Effector memory CD8-positive, alpha-beta T cell (primary cell): ENCODE measurements around the gene GATAD2B.
"Not testable (repeated sequence)": the region's sequence is repeated elsewhere in the genome, so short reads cannot be mapped to it uniquely, and the experiment has no call there.

ENCODE experiments used
- ATAC-seq: fragments of 150-1000 bp; cut with Tn5 transposase; replicated peaks from 2 replicates; pipeline ENCODE4 v1.10.0; 2021; ENCODE audit warnings: mild to moderate bottlenecking, moderate library complexity
- DNase-seq, 3 experiments: peaks; one replicate each; pipeline ENCODE4 v3.0.0; 2021
- H3K27ac Mint-ChIP-seq, 2 donors: one replicate each; pipeline ENCODE4 v1.8.0; 2022; ENCODE audit warnings: mild to moderate bottlenecking in 2 of 2, mixed read lengths in 2 of 2, moderate library complexity in 2 of 2
- H3K27me3 Mint-ChIP-seq, 2 donors: one replicate each; pipeline ENCODE4 v1.8.0; 2022; ENCODE audit warnings: mixed read lengths in 2 of 2
- H3K36me3 Mint-ChIP-seq: one replicate; pipeline ENCODE4 v1.8.0; 2022; ENCODE audit warnings: mild to moderate bottlenecking, moderate library complexity, mixed read lengths; ENCODE audit not compliant: insufficient read depth
- H3K4me1 Mint-ChIP-seq, 2 donors: one replicate each; pipeline ENCODE4 v1.8.0; 2022; ENCODE audit warnings: low read depth in 2 of 2, mixed read lengths in 2 of 2
- H3K4me3 Mint-ChIP-seq, 2 donors: one replicate each; pipeline ENCODE4 v1.8.0; 2022; ENCODE audit warnings: mild to moderate bottlenecking in 2 of 2, mixed read lengths in 2 of 2, moderate library complexity in 2 of 2
- H3K9me3 Mint-ChIP-seq, 2 donors: one replicate each; pipeline ENCODE4 v1.8.0; 2022; ENCODE audit warnings: mixed read lengths in 2 of 2

The GATAD2B gene

DNA sequence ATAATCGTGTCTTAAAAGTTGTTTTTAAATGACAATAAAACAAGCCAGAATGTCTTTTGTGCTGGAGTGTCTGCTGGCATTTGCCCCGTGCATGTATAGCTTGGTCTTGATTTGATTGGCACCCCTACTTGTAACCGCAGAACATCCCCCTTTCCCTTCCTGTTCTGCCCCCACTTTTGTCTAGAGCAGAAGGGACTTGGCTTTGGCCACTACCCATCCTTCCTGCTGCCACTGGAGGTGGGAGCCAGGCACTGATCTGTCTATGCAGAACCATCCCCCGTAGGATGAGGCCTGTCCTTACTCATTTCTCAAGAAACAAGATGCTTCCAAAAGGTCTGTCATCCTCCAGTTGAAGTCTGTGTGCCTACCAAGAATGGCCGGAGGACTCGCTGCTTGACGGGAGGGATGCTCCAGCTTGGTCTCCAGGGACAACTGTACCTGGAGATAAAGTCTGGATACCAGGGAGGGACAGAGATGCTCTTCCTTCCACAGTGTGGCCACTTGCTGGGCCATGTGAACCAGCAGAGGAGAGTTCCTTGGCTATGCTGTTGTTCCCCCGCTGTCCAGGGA lies 148.7 kb downstream of the GATAD2B start:
- Mint-ChIP-seq H3K27ac (peak overlapping the region; percentile 28 to 88), H3K9me3 (no peaks in the 10 kb centered on the region), H3K27me3 (no peaks in the 10 kb centered on the region), H3K4me1 (peaks cover 27 to 39% of the 10 kb centered on the region in 2 donors), H3K4me3 (peak overlapping the region; percentile 83 to 86), H3K36me3 (peaks cover 18% of the 10 kb centered on the region)
- DNase-seq (no peak), ATAC-seq (no peak)

DNA sequence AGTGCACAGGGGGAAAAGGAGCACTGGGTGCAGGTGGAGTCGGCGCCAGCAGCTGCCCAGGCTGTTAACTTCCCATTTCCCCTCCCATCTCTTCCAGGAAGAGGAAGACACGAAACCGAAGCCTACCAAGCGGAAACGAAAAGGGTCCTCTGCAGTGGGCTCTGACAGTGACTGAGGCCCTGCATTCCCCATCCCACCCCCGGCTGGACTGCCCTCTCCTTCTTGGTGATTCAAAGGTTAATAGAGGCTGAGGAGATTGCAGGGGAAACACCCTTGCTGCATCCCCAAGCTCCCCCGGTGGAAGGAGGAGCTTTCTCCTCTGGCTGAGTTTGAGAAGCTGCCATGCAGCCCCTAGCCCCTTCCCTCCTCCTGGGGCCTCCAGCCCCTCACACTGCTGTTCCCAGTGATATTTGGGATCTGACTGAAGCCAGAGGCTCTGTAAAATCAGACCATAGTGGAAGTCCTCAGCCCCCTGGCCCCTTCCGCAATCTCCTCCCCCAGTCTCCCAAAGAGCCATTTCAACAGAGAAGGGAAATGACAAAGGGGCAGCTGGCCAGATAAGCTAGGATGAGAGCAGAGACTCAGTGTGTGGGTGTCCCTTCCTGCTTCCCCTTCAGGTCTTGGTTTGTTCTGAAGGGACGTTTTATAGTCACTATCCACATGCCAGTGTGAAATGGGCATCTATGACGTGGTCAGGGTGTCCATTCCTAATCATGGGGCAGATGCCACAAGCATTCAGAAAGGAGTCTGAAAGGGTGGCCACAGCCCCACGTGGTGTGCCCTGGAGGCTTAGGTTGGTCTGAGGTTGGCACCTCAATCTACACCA lies 149.5 kb downstream of the GATAD2B start:
- Mint-ChIP-seq H3K27ac (peak overlapping the region; percentile 28 to 88), H3K4me3 (peak overlapping the region in 1 of 2 donors; percentile 86), H3K4me1 (peaks cover 24 to 35% of the 10 kb centered on the region in 2 donors), H3K36me3 (peaks cover 18% of the 10 kb centered on the region), H3K27me3 (no peaks in the 10 kb centered on the region), H3K9me3 (no peaks in the 10 kb centered on the region)
- DNase-seq (no peak), ATAC-seq (no peak)

DNA sequence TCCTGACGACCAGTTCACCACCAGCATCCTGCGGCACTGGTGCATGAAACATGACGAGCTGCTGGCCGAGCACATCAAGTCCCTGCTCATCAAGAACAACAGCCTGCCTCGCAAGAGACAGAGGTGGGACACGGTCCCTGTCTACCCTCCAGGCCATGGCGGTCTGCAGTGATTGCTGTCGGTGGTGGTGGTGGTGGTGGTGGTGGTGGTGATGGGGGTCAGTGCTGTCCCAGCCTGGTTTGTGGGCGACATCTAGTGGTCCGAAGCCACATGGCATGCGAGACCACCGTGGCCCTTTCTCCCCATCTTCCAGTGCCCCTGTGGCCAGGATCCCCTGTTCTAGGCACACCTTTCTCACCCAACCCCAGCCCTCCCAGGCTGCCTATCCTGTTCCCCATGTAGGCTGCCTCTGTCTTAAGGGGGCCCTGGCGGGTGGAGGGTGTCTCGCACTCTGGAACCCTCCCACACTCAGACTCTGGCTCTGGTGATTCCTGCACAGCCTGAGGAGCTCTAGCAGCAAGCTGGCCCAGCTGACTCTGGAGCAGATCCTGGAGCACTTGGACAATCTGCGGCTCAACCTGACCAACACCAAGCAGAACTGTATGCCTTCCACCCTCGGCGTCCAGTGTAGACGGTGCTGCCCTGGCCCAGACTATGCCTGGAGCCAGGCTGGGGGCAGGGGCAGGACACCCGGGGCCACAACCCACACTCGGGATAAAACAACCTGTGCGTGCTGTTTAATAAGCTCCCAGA lies 150.8 kb downstream of the GATAD2B start:
- DNase-seq (no peak), ATAC-seq (no peak)
- peaks cover 17 to 25% of the 10 kb centered on the region in 2 donors for H3K4me1 Mint-ChIP-seq
- H3K9me3 Mint-ChIP-seq = no peaks in the 10 kb centered on the region
- H3K4me3 Mint-ChIP-seq = no peak overlapping the region
- H3K36me3 Mint-ChIP-seq = peaks cover 17% of the 10 kb centered on the region
- H3K27me3 Mint-ChIP-seq = no peaks in the 10 kb centered on the region
- H3K27ac Mint-ChIP-seq = no peak overlapping the region

DNA sequence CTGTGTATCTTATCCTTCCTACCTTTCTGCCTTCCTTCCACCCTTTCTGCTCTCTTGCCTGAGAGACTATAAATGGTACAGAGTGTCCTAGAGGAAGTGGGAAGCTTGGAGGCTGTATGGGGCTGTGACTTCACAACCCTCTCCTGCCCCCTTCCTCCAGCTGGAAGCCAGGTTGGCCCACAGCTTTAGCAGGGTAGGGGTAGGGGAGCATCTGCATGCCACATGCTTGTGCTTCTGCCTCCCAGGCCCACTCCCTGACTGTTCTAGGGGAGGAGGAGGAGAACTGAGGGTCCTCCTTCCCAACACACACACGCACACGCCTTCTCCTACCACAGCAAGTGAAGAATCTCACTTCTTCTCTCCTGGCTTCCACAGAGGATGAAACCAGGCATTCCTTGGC lies 151.5 kb downstream of the GATAD2B start:
- peaks cover 16% of the 10 kb centered on the region for H3K36me3 Mint-ChIP-seq
- DNase-seq (no peak), ATAC-seq (no peak)
- H3K4me1 Mint-ChIP-seq = peaks cover 10 to 19% of the 10 kb centered on the region in 2 donors
- no peak overlapping the region for H3K4me3 Mint-ChIP-seq
- H3K27ac Mint-ChIP-seq = no peak overlapping the region
- no peaks in the 10 kb centered on the region for H3K9me3 Mint-ChIP-seq
- H3K27me3 Mint-ChIP-seq = no peaks in the 10 kb centered on the region

DNA sequence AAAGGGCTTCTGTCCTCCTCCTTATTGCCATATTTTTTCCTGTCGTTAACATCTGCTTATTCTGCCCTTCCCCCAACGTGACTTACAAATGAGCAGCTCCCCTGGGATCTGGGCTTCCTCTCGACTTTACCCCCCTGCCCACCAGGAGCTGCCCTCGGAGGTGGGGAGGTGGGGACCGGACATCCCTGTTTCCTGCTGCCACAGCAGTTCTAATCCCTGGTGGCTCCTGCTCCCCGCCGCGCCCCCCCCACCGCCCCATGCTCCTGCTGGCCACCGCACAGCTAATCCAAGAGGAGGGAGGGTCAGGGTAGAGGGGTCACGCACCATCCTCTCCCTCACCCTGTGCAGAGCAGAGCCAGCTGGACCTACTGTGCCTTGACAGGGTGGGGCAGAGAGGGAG lies 152.0 kb downstream of the GATAD2B start:
- Mint-ChIP-seq H3K36me3 (peaks cover 17% of the 10 kb centered on the region), H3K9me3 (no peaks in the 10 kb centered on the region), H3K27ac (no peak overlapping the region), H3K4me3 (no peak overlapping the region), H3K27me3 (no peaks in the 10 kb centered on the region), H3K4me1 (peaks cover 10 to 19% of the 10 kb centered on the region in 2 donors)
- DNase-seq (no peak), ATAC-seq (no peak)

DNA sequence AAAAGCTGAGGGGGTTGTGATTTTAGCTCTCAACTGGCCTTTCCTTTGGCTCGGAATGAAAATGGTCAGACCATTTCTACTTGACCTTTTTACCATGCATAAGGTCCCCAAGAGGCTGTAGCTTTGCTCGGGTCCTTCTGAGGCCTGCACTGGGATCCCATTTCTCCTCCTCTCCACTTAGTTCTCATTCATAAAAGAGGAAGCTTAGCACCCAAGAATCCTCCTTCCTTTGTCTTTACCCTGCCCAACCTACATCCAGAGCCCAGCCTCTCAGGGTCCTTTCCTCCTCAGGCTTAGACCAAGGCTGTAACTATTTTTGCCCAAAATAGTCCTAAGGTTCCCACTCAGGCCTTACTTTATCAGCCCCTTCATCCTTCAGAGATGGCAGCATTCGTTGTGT lies 153.6 kb downstream of the GATAD2B start:
- Mint-ChIP-seq H3K4me3 (no peak overlapping the region), H3K27me3 (no peaks in the 10 kb centered on the region), H3K9me3 (no peaks in the 10 kb centered on the region), H3K4me1 (peaks cover 3 to 10% of the 10 kb centered on the region in 2 donors), H3K36me3 (peaks cover 14% of the 10 kb centered on the region), H3K27ac (no peak overlapping the region)
- ATAC-seq (no peak), DNase-seq (no peak)

DNA sequence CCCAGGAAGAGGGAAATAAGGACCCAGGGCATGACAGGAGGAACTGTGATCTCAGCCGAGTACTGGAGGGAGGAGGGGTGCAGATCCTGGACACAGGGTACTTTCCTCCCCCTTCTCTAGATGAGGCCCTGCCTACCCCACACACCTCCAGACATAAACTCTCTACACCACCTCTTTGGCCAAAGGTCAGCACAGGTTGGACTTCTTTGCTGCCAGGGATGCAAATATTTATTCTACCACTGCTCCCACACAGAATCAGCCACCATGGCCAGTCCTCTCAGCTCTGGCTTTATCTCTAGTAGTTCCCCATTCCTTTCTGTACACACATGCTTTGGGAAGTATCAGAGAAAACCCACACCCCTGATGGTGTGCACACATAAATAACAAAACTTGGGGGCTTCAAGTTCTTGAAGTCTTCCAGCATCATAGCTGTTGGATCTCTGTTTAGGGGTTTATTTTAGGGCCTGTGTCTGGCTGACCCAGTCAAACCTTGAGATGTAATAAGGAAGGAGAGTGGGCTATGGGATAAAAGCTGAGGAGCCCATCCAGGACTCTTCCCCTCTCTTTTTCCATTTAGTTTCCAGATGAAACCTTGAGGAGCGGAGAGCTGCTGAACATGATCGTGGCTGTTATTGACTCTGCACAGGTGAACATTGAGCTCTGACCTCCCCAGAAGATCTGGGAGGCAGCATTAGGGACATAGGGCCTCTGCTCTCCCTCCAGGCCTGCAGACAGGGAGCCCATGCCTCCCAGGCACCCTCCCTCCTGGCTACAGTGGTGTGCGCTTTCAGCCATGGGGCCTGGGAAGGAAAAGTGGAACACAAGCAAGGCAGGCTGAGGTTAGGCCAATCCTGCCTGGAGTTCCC lies 154.2 kb downstream of the GATAD2B start:
- no peaks in the 10 kb centered on the region for H3K9me3 Mint-ChIP-seq
- ATAC-seq (no peak), DNase-seq (no peak)
- no peak overlapping the region for H3K27ac Mint-ChIP-seq
- peaks cover 0 to 4% of the 10 kb centered on the region in 2 donors for H3K4me1 Mint-ChIP-seq
- H3K36me3 Mint-ChIP-seq = peaks cover 14% of the 10 kb centered on the region
- H3K27me3 Mint-ChIP-seq = no peaks in the 10 kb centered on the region
- no peak overlapping the region for H3K4me3 Mint-ChIP-seq

DNA sequence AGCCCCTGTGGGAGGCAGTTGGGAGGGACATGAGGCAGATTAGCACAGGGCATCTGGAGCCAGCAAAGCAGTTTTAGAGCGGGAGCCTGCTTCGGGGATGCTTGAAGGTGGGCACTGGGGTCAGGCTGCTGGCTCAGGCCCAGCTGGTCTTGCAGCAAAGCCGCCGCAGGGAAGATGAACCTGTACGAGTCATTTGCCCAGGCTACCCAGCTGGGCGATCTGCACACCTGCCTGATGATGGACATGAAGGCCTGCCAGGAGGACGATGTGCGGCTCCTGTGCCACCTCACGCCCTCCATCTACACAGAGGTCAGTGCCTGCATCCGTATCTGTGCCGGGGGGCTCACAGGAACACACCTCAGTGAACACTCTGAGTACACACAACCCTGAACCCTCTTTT lies 155.3 kb downstream of the GATAD2B start:
- no peaks in the 10 kb centered on the region for H3K9me3 Mint-ChIP-seq
- H3K27ac Mint-ChIP-seq = no peak overlapping the region
- DNase-seq (no peak), ATAC-seq (no peak)
- H3K4me1 Mint-ChIP-seq = no peaks in the 10 kb centered on the region
- no peaks in the 10 kb centered on the region for H3K27me3 Mint-ChIP-seq
- peaks cover 21% of the 10 kb centered on the region for H3K36me3 Mint-ChIP-seq
- H3K4me3 Mint-ChIP-seq = no peak overlapping the region

DNA sequence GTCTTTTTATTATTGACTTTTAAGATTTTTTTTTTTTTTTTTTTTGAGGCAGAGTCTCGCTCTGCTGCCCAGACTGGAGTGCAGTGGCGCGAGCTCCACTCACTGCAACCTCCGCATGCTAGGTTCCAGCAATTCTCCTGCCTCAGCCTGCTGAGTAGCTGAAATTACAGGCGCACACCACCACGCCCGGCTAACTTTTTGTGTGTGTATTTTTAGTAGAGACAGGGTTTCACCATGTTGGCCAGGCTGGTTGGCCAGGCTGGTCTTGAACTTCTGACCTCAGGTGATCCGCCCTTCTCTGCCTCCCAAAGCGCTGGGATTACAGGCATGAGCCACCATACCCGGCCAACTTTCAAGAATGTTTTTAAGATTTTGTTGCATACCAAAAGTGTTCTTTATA lies 156.1 kb downstream of the GATAD2B start:
- H3K4me1 Mint-ChIP-seq, H3K27me3 Mint-ChIP-seq, H3K27ac Mint-ChIP-seq, H3K9me3 Mint-ChIP-seq, H3K4me3 Mint-ChIP-seq, DNase-seq, ATAC-seq: not testable (repeated sequence)
- H3K36me3 Mint-ChIP-seq = peaks cover 21% of the 10 kb centered on the region

DNA sequence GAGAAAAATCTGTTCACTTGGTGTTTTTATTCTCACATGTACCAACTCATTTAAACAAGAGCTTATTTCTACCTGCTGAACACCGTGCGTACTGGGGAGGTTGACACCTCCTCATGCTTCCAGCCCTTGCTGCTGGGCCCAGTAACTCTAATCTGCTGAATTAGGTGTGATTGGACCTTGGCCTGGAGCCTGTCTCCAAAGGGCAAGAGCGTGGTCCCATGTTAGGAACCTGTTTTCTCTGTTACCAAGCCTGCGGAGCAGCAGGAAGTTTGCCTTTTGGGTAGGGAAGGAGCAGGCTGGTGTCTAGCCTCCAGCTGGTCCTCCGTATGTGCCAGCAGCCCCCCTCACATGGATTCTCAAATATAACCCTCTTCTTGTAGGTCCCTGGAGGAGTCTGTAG lies 158.5 kb downstream of the GATAD2B start:
- H3K4me1 Mint-ChIP-seq = no peaks in the 10 kb centered on the region
- H3K27me3 Mint-ChIP-seq = no peaks in the 10 kb centered on the region
- H3K27ac Mint-ChIP-seq = no peak overlapping the region
- H3K4me3 Mint-ChIP-seq = no peak overlapping the region
- no peak for ATAC-seq
- H3K9me3 Mint-ChIP-seq = no peaks in the 10 kb centered on the region
- DNase-seq = no peak
- peaks cover 25% of the 10 kb centered on the region for H3K36me3 Mint-ChIP-seq

DNA sequence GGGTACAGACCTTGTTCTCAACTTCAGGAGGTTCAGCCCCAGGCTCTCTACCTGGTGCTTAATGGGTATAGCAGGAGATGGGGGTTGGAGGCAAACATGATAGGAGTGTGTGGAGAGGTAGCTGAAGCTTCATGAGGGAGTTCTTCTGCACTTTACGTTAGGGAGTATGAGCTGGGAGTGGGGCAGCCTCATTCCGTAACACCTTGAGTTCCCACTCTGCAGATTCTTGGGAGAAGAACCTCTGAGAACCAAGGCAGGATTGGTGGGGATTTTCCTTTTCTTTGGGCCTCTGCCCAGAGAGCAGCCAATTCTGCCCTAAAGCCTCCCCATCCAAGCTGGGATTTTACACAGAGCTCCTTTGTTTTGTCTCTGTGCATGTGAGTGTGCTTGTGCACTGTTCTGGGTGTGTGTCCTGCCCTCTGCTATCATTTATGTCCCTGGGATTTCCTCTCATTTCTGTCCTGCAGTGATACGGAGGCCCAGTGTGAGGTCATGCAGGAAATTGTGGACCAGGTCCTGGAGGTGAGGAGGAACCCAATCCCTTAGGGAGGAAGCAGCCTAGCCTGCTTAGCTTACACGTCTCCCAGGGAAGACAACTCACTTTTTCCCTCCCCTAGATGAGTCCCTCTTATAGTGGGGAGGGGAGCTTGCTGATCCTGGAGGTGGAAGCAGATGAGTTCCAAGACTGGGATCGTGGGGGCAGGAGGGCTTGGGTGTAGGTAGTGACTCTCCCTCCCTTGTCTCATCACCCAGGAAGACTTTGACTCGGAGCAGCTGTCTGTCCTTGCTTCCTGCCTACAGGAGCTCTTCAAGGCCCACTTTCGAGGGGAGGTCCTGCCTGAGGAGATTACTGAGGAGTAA lies 159.2 kb downstream of the GATAD2B start:
- H3K4me1 Mint-ChIP-seq = no peaks in the 10 kb centered on the region
- no peak for DNase-seq
- H3K27ac Mint-ChIP-seq = peak overlapping the region in 1 of 2 donors; percentile 77
- no peak overlapping the region for H3K4me3 Mint-ChIP-seq
- peaks cover 25% of the 10 kb centered on the region for H3K36me3 Mint-ChIP-seq
- H3K9me3 Mint-ChIP-seq = no peaks in the 10 kb centered on the region
- H3K27me3 Mint-ChIP-seq = no peaks in the 10 kb centered on the region
- ATAC-seq = no peak

DNA sequence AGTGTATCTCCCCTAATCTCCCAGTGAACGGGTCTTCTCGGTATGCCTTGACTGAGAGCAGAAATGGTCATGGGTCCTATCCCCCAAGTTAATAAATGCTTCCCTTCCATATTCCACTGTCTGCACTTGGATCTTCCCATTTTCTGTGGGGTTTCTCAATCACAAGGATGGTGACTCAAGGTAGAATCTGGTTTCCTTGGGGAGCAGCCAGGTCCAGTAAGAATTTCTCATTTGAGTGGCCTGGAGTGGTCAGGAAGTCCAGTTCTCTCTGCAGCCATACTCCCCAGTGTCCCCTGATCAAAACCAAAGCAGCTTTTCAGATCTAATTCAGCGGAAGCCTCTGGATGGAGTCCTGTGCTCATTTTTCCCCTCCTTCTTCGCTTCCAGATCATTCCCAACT lies 162.3 kb downstream of the GATAD2B start:
- DNase-seq = no peak
- no peaks in the 10 kb centered on the region for H3K4me1 Mint-ChIP-seq
- H3K36me3 Mint-ChIP-seq = peaks cover 26% of the 10 kb centered on the region
- ATAC-seq = no peak
- H3K4me3 Mint-ChIP-seq = no peak overlapping the region
- no peaks in the 10 kb centered on the region for H3K9me3 Mint-ChIP-seq
- H3K27ac Mint-ChIP-seq = no peak overlapping the region
- H3K27me3 Mint-ChIP-seq = no peaks in the 10 kb centered on the region
